GM23248 (cell line): Measurements from ENCODE around the gene EVA1C.

Experiments used
- EZH2 ChIP-seq: fragments of 200-600 bp; sonication (generic); IDR thresholded peaks from 2 replicates; pipeline ENCODE4 v1.6.1; 2018; ENCODE audit warnings: antibody characterized with exemption, mild to moderate bottlenecking; ENCODE audit not compliant: insufficient read depth, poor library complexity, severe bottlenecking
- EZH2phosphoT487 ChIP-seq: fragments of 200-600 bp; sonication (generic); IDR thresholded peaks from 2 replicates; pipeline ENCODE4 v1.6.1; 2018; ENCODE audit warnings: antibody characterized with exemption, moderate library complexity, mild to moderate bottlenecking, low read depth; ENCODE audit not compliant: insufficient read depth

- no peak for TF ChIP-seq EZH2
- TF ChIP-seq EZH2phosphoT487, result no peak
Measured at GRCh38 chr21:32481875-32482408, 69.4 kb downstream of the EVA1C start.
